SIG-M5 treated with dmso at 0.1 percent for 504 hours (cell line): ENCODE results near the gene PITPNC1.
"Not testable (repeated sequence)": the region's sequence is repeated elsewhere in the genome, so short reads cannot be mapped to it uniquely, and the experiment has no call there.

ENCODE experiments used
- DNase-seq: peaks from one replicate; lab custom pipeline; 2025; ENCODE audit not compliant: unreplicated experiment; lab: John Stamatoyannopoulos, UW

PITPNC1 gene

GRCh38 chr17:67430515-67430914, 53.4 kb downstream of the PITPNC1 start:
- DNase-seq: not testable (repeated sequence)

DNA sequence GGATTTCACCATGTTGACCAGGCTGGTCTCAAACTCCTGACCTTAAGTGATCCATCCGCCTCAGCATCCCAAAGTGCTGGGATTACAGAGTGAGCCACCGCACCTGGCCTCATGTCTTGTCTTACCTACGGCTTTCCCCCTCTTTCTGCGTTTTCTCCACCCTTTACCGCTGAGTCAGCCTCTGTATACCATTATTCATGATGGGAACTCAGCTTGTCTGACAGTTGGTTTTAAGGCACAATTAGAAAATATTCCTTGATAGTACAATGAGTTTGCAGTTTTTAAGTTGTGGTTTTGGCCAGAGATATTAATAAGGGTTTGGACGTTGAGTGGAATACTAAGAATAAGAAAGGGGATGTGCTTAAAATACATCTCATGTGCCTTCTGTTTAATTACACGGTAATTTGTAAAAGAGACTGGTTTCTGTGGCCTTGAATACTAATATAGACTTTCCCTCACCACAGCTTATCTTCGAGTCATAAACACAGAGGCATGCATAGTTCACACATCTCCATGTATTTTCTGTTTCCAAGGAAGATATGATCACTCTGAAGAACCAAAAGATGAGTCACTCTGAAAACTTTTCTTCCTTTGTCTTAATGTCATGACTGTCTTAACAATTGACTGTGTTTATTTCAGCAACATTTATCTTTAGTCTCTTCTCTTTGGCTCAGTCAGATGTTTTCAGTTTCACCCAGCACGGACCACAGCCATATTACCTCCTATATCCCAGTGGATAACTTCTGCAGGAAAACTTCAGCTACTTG, 54.4 kb downstream of the PITPNC1 start:
- DNase-seq: peak; percentile 76

GRCh38 chr17:67433248-67433924, 56.3 kb downstream of the PITPNC1 start:
- no peak for DNase-seq

DNA sequence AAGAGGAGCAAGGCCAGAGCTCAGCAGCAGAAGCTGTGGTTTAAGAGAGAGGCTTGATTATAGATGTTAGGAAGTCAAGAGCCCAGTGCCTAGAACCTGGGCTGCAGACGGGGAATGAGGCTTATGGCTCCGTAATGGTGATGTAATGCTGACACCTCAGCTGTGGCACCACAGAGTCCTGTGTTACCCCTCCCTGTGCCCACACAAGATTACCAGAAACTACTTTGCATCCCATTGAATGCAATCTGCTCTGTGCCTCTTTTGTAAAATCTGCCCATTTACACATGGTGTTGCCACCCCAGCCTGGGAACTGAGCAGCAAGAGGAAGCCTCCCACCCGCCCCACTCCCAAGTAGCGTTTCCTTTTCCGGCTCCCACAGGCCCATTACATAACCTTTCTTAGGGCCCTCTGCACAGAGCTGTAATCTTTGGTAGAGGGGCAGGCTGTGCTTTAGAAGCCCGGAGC, 57.0 kb downstream of the PITPNC1 start:
- DNase-seq: peak; percentile 96

DNA sequence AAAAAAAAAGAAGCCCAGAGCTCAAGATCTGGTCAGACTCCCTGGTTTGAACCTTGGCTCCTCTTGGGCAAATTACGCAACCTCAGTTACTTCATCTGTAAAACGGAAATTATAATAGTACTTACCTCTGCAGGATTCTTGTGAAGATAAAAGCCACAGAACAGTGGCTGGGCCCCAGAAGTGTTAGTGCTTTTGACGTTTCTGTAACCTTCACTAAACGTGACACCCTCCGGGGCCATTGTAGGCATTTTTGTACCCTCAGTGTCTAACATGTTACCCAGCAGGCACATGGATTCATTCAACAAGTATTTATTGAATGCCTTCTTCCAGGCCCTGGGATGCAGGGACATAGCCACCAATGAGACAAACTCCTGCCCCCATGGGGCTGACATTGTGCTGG, 58.0 kb downstream of the PITPNC1 start:
- peak; percentile 96 for DNase-seq

DNA sequence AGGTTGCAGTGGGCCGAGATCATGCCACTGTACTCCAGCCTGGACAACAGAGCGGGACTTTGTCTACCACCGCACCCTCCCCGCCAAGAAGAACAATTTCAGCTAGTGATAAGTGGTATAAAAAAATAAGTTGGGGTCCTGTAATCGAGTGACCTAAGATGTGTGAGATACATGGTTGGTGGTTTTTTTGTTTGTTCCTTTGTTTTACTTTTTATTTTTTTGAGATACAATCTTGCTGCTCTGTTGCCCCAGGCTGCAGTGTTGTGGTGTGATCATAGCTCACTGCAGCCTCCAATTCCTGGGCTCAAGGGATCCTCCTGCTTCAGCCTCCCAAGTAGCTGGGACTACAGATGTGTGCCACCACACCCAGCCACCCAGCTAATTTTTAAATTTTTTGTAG, 58.7 kb downstream of the PITPNC1 start:
- no peak for DNase-seq

DNA sequence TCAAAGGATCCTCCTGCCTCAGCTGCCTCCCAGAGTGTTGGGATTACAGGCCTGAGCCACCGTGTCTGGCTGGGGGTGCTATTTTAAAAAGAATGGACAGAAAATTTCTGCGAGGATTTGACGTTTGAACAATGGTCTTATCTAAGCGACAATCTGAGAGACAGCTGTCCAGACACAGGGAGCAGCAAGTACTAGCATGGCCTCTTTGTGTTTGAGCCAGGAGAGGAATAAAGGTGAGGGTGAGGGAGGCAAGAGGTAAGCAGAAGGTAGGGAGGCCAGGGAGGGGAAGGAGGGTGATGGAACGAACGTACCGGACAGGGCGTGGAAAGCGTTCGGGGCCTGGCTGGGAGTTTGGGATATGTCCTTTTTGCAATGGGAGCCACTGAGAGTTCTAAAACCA, 59.2 kb downstream of the PITPNC1 start:
- DNase-seq: no peak

DNA sequence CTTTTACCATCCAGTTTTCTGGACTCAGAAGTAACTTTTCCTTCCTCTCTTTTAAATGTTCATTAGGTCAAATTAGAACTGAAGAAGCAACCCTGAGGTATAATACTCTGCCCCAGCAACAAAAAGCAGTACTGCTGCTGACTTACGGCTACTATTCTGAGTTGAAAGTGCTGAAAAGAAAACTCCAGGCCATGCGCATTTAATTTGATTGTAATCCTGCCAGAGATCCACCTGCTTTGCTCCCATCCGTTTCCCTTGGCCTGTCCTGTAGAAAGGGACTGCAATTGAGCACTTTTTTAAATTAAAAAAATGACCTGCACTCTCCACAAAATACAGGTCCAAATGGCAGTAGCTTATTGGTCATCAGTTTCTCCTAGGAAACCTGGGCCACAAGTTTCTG, 61.6 kb downstream of the PITPNC1 start:
- DNase-seq: no peak

DNA sequence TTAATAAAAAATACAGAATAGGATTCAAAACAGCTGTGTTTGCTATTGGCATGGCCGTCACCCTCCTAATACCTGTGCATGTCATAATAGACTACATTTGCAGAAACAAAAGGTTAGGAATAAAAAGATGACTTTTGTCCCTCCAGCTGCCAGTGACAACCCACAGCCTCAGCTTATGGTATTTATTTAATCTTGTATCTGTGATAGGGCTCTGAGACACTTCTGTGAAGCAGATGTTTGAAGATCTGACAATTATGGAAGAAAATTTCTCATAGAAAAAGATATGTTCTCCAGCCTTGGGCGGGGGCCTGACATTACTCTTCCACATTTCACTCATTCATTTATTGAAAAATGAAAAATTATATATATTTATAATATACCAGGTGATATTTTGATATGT, 62.2 kb downstream of the PITPNC1 start:
- DNase-seq: no peak

GRCh38 chr17:67440277-67441051, 63.4 kb downstream of the PITPNC1 start:
- DNase-seq: no peak

- DNase-seq: peak; percentile 57
Measured at GRCh38 chr17:67441052-67441895, 64.2 kb downstream of the PITPNC1 start.

GRCh38 chr17:67441896-67442219, 64.8 kb downstream of the PITPNC1 start:
- DNase-seq: no peak

GRCh38 chr17:67442787-67443624, 65.9 kb downstream of the PITPNC1 start:
- no peak for DNase-seq

DNA sequence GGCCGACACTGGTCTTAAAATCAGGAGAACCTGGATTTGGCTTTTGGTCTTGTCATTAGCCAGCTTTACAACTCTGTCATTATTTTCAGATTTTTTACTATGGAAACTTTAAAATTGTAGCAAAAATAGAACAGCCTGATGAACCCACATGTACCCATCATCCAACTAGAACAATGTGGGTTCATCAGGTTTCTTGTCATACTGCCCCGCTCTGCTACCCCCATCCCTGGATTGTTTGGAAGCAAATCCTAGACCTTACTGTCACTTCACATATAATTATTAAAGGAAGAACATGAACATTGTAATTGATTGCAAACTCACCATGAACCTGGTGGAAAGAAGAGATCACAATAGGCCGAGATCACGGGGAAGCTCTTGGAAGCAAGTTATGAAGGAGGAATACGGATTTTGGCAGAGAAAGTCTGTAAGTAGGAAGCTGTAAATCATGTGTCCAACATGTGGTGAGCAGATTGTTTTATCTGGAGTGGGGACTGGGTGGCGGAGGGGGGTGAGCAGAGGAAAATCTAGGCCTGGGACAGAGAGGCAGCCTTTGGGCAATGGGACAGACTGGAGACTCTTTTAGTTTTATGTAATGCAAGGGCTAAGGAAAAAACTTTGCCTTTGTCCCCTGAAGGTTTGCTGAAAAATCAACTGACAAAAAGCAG, 67.0 kb downstream of the PITPNC1 start:
- no peak for DNase-seq

DNA sequence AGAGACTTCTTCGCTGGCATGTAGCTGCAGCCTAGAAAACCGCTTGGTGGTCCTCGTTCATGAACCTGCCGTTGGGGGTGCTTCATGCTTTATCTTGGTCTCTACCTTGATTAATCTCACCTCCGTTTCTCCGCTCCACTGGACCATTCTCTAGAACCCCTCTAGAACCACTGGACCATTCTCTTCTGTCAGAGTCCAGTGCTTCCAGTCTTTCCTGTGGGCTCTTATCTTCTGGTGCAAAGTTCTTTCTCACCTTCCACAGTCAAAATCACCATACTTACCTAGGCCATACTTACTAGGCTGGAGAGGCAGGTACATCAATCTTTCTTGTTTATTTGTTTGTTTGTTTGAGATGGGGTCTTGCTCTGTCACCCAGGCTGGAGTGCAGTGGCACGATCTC, 71.4 kb downstream of the PITPNC1 start:
- DNase-seq: no peak

DNA sequence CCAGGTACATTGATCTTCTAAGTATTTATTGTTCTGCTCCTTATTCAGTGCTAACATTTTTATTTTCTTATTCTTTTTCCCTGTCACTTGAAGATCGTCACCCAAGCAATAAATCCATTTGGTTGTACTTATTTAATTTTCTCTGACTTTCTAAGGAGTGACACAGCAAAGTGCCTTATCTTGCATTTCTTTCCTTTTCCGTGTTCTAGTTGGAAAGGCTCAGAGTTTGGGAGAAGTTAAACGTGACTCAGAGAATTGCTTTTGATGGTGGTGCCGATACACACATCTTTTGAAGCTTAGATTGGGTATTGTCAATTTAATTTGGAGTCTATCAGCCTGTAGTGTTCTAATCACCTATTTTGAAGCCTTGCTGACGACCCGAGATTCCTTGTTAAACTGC, 72.0 kb downstream of the PITPNC1 start:
- DNase-seq: no peak

GRCh38 chr17:67449845-67450755, 73.0 kb downstream of the PITPNC1 start:
- DNase-seq: no peak

GRCh38 chr17:67452681-67453554, 75.8 kb downstream of the PITPNC1 start:
- DNase-seq: no peak
